Activated B cell treated with CpG ODN at 0.5 μM for 24 hours (primary cell): ENCODE data around the gene PRPF4. TPM values are rescaled to one million over a fixed set of nuclear protein-coding genes. Genes with fewer than 3 reads are reported as not detected.

ENCODE experiments used
- ATAC-seq: fragments of 200-7000 bp; cut with Tn5 transposase; one replicate; pipeline ENCODE4 v1.10.0; 2021; ENCODE audit warnings: low read depth, mild to moderate bottlenecking, moderate library complexity
- CTCF ChIA-PET: fragments of 350-600 bp; sonication (Branson Sonifier 250); formaldehyde crosslinking; loops from one replicate; lab custom pipeline; 2021; ENCODE audit warnings: antibody characterized with exemption; lab: Charles Lee
- POLR2A ChIA-PET: fragments of 350-600 bp; sonication (Branson Sonifier 250); formaldehyde crosslinking; loops from one replicate; lab custom pipeline; 2021; ENCODE audit warnings: antibody characterized with exemption; lab: Charles Lee
- DNase-seq: peaks from one replicate; pipeline ENCODE4 v3.0.0; 2022
- H3K27ac Mint-ChIP-seq: one replicate; pipeline ENCODE4 v1.8.0; 2020; ENCODE audit warnings: mixed read lengths
- H3K27me3 Mint-ChIP-seq: one replicate; pipeline ENCODE4 v1.8.0; 2021; ENCODE audit warnings: mixed read lengths
- H3K36me3 Mint-ChIP-seq: one replicate; pipeline ENCODE4 v1.8.0; 2021; ENCODE audit warnings: low read depth, mixed read lengths
- H3K4me1 Mint-ChIP-seq: one replicate; pipeline ENCODE4 v1.8.0; 2021; ENCODE audit warnings: mixed read lengths
- H3K4me3 Mint-ChIP-seq: one replicate; pipeline ENCODE4 v1.8.0; 2020; ENCODE audit warnings: mild to moderate bottlenecking, mixed read lengths
- H3K9me3 Mint-ChIP-seq: one replicate; pipeline ENCODE4 v1.8.0; 2020; ENCODE audit warnings: mixed read lengths
- intact Hi-C: fragments of 100-400 bp; cut with micrococcal nuclease; formaldehyde crosslinking; loops from one replicate; pipeline ENCODE4 v1.15.1; 2024
- total RNA-seq: library from RNA; stranded (reverse); gene quantifications from 2 replicates; pipeline ENCODE4 v1.2.3, GENCODE V29; 2022
- TF ChIP-seq, protein P1 (sequence below): fragments of 200-600 bp; IDR thresholded peaks from one replicate; pipeline ENCODE4 v1.8.0; 2022; ENCODE audit warnings: antibody characterized with exemption, mild to moderate bottlenecking

Gene PRPF4
- total RNA-seq, 1 donor from 2014 or later = 32.8 TPM

GRCh38 chr9:113255438-113255837 lies 20.0 kb upstream of the PRPF4 start:
- Mint-ChIP-seq H3K27ac (no peak overlapping the region), H3K27me3 (no peaks in the 10 kb centered on the region), H3K9me3 (no peaks in the 10 kb centered on the region), H3K36me3 (peaks cover 22% of the 10 kb centered on the region), H3K4me3 (no peak overlapping the region), H3K4me1 (no peaks in the 10 kb centered on the region)
- ChIA-PET CTCF (no interaction called here), POLR2A (no interaction called here)
- no peak for DNase-seq
- TF ChIP-seq, protein P1, sequence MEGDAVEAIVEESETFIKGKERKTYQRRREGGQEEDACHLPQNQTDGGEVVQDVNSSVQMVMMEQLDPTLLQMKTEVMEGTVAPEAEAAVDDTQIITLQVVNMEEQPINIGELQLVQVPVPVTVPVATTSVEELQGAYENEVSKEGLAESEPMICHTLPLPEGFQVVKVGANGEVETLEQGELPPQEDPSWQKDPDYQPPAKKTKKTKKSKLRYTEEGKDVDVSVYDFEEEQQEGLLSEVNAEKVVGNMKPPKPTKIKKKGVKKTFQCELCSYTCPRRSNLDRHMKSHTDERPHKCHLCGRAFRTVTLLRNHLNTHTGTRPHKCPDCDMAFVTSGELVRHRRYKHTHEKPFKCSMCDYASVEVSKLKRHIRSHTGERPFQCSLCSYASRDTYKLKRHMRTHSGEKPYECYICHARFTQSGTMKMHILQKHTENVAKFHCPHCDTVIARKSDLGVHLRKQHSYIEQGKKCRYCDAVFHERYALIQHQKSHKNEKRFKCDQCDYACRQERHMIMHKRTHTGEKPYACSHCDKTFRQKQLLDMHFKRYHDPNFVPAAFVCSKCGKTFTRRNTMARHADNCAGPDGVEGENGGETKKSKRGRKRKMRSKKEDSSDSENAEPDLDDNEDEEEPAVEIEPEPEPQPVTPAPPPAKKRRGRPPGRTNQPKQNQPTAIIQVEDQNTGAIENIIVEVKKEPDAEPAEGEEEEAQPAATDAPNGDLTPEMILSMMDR = no peak
- ATAC-seq = no peak
- intact Hi-C loops = no loop called here

DNA sequence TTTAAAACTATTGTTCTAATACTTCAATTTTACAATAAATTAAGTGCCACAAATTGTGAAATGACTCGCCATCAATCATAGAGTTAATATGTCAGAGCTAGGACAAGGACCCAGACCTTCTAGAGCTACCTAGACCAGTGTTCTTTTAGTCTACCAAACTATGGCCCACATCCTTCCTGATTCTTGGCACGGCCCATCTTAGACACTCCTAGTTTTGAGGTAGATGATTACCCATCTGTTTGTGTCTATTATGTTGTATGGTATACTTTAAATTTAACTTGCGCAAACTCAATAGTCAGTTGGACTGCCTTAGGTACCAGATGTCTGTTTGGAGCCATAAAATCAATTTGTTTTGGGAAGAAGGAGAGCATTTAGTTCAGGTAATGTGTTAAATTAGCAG lies 17.6 kb upstream of the PRPF4 start:
- POLR2A ChIA-PET = no interaction called here
- Mint-ChIP-seq H3K4me3 (no peak overlapping the region), H3K27ac (no peak overlapping the region), H3K36me3 (peaks cover 30% of the 10 kb centered on the region), H3K4me1 (no peaks in the 10 kb centered on the region), H3K9me3 (no peaks in the 10 kb centered on the region), H3K27me3 (no peaks in the 10 kb centered on the region)
- intact Hi-C loops = no loop called here
- DNase-seq (no peak), ATAC-seq (no peak)
- TF ChIP-seq, protein P1 = no peak
- CTCF ChIA-PET = no interaction called here

DNA sequence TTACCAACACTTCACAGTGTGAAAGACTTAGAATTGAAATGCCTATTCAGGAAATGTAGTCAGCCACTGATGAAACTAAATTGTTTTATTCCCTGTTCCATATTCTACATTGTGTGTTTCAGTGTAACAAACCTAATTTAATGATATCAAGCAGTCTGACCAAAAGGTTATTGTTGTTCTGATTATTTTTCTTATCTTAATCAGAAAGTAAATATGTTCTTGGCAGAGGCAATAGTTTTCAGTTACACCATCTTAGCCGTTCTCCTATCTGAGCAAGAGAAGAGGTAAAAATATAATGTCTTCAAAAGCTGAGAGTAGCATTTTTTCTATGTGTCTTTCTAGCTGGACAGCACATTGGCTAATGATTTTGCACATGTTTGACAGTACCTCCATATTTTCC lies 17.2 kb upstream of the PRPF4 start:
- H3K9me3 Mint-ChIP-seq = no peaks in the 10 kb centered on the region
- peaks cover 30% of the 10 kb centered on the region for H3K36me3 Mint-ChIP-seq
- H3K4me1 Mint-ChIP-seq = no peaks in the 10 kb centered on the region
- POLR2A ChIA-PET = no interaction called here
- H3K27ac Mint-ChIP-seq = no peak overlapping the region
- CTCF ChIA-PET = no interaction called here
- no peak overlapping the region for H3K4me3 Mint-ChIP-seq
- DNase-seq (no peak), ATAC-seq (no peak)
- no peaks in the 10 kb centered on the region for H3K27me3 Mint-ChIP-seq
- intact Hi-C loops = no loop called here
- TF ChIP-seq, protein P1 = no peak

DNA sequence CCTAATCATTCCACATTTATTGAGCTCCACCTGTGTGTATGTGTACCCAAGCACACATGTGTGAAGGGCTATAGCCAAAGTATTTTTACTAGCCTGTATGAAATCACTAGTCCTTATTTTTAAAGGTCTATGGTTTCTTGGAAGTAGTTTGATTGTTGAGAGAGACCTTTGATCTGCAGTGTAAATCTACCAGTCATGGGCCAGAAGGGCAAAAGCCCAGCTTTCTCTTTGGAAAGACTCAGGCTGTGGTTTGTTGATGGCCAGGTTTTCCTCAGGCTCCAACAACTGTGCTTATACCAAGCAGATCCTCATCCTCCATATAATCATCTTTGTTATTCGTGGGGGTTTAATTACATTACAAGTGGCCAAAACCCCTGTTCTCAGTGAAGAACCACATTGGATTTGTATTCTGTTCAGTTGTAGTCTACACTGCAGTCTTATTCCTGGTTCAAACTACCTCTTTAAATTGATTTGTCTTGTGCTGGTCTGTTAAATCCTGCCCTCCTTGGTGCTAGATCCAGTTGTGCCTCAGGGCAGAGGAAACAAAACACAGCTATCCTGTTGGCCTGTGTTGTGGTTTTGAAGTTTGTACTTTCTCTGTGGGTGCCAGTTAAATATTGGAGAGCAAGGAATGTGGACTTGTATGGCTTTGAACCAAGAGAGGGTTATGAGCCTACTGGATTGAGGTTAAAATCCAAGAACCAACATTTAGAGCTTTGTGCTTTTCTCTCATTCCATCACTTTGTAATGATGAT lies 13.4 kb upstream of the PRPF4 start:
- intact Hi-C loops = no loop called here
- CTCF ChIA-PET = interaction anchor here (0.9 kb wide), 1 partner anchor 10 kb away, joined by 3 read pairs; no protein-coding TSS in a partner anchor
- Mint-ChIP-seq H3K4me3 (no peak overlapping the region), H3K27me3 (no peaks in the 10 kb centered on the region), H3K9me3 (no peaks in the 10 kb centered on the region), H3K4me1 (no peaks in the 10 kb centered on the region), H3K36me3 (peaks cover 38% of the 10 kb centered on the region), H3K27ac (no peak overlapping the region)
- POLR2A ChIA-PET = no interaction called here
- TF ChIP-seq, protein P1 = no peak
- ATAC-seq (no peak), DNase-seq (no peak)

DNA sequence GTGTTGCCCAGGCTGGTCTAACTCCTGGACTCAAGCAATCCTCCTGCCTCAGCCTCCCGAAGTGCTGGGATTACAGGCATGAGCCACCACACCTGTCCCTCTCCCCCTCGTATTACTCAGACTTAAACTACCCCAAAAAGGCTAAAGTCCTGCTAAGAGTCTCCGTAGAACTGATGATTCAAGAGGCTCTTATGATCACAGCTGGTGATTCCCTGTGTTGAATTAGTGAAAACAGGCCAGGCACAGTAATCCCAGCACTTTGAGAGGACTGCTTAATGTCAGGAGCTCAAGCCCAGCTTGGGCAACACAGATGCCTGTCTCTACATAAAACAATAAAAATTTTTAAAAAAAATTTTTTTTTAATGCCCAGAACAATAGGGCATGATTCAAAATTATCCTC lies 9.3 kb upstream of the PRPF4 start:
- TF ChIP-seq, protein P1 = no peak
- CTCF ChIA-PET = no interaction called here
- Mint-ChIP-seq H3K27me3 (no peaks in the 10 kb centered on the region), H3K27ac (no peak overlapping the region), H3K4me1 (no peaks in the 10 kb centered on the region), H3K9me3 (no peaks in the 10 kb centered on the region), H3K4me3 (no peak overlapping the region), H3K36me3 (peaks cover 50% of the 10 kb centered on the region)
- intact Hi-C loops = no loop called here
- DNase-seq = no peak
- POLR2A ChIA-PET = no interaction called here
- ATAC-seq = no peak
